OCI-LY3 (cell line): ENCODE measurements around the gene CGB7.

Experiments used
- H2AFZ ChIP-seq: fragments of 200-600, 300-600 bp; shearing (Covaris generic); 2 replicates; pipeline ENCODE4 v1.6.0; 2014; ENCODE audit warnings: antibody characterized with exemption, low read depth, low read length
- H3K27ac ChIP-seq: fragments of 200-600, 300-600 bp; sonication (generic); 2 replicates; pipeline ENCODE4 v1.5.1; 2014; ENCODE audit warnings: mild to moderate bottlenecking, low read length, moderate library complexity, mixed read lengths
- H3K27me3 ChIP-seq: fragments of 200-600, 300-600 bp; sonication (generic); 2 replicates; pipeline ENCODE4 v1.6.1; 2014; ENCODE audit warnings: low read depth, low read length, mixed read lengths
- H3K36me3 ChIP-seq: fragments of 200-600, 300-600 bp; sonication (generic); replicated peaks from 2 replicates; pipeline ENCODE3; 2014; ENCODE audit warnings: low read depth, low read length, mixed read lengths
- H3K4me1 ChIP-seq: fragments of 300-600, 200-600 bp; sonication (generic); 2 replicates; pipeline ENCODE4 v1.6.1; 2014; ENCODE audit warnings: low read length, mixed read lengths
- H3K4me2 ChIP-seq: fragments of 200-600, 300-600 bp; sonication (generic); 2 replicates; pipeline ENCODE4 v1.6.1; 2014; ENCODE audit warnings: low read length, mixed read lengths
- H3K4me3 ChIP-seq: fragments of 300-600, 200-600 bp; sonication (generic); 2 replicates; pipeline ENCODE4 v1.5.1; 2014; ENCODE audit warnings: antibody characterized with exemption, mild to moderate bottlenecking, low read length, moderate library complexity
- H3K79me2 ChIP-seq: fragments of 300-600, 200-600 bp; shearing (Covaris generic); 2 replicates; pipeline ENCODE4 v1.6.1; 2014; ENCODE audit warnings: mild to moderate bottlenecking, low read length, mixed read lengths
- H3K9ac ChIP-seq: fragments of 300-600, 200-600 bp; shearing (Covaris generic); 2 replicates; pipeline ENCODE4 v1.6.0; 2014; ENCODE audit warnings: mild to moderate bottlenecking, low read length, moderate library complexity
- H3K9me3 ChIP-seq: fragments of 200-600, 300-600 bp; shearing (Covaris generic); 2 replicates; pipeline ENCODE4 v1.6.1; 2014; ENCODE audit warnings: low read length, mixed read lengths; ENCODE audit not compliant: insufficient read depth
- H4K20me1 ChIP-seq: fragments of 200-600, 300-600 bp; sonication (generic); 2 replicates; pipeline ENCODE4 v1.6.1; 2016; ENCODE audit warnings: low read length, mixed read lengths; ENCODE audit not compliant: insufficient read depth
- CTCF ChIP-seq: fragments of 200-600, 300-600 bp; sonication (generic); IDR thresholded peaks from 2 replicates; pipeline ENCODE4 v1.5.1; 2014; ENCODE audit warnings: antibody characterized with exemption, low read length, low read depth
- EZH2phosphoT487 ChIP-seq: fragments of 200-600 bp; shearing (Covaris generic); IDR thresholded peaks from 2 replicates; pipeline ENCODE4 v1.6.1; 2018; ENCODE audit warnings: antibody characterized with exemption, mixed run types, low read depth

The CGB7 gene

DNA sequence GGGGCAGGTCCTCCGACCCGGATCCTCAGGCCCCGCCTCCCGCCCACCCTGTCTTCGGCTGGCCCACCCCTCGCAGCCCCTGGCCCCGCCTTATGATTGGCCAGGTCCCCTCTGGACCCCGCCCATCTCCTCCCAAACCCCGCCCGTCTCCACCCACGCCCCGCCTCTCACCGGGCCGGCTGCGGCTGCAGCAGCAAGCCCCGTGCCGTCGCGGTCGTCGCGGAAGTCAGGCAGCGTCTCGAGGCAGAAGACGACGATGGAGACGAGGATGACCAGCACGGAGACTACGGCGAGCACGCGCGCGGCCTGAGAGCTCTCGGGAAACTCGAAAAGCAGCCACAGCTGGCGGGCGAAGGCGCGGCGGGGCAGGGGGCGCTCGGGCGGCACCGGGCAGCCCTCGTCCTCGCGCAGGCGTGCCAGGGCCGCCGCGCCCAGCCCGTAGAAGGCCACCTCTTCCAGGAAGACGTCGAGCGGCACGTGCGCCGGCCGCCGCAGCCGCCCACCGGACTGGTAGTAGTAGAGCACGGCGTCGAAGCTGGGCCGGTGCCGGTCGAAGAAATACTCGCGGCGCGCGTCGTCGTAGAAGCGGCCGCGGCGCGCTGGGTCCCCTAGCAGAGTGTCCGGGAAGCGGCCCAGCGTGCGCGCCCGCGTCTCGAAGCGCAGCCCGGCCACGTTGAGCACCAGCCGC lies 14.5 kb upstream of the CGB7 start:
- TF ChIP-seq CTCF (no peak), EZH2phosphoT487 (no peak)
- Histone ChIP-seq H3K27ac (no peak overlapping the region), H3K4me1 (no peaks in the 10 kb centered on the region), H2AFZ (no peak overlapping the region), H3K4me3 (no peak overlapping the region), H3K9me3 (no peaks in the 10 kb centered on the region), H3K9ac (no peak overlapping the region), H3K36me3 (no peaks in the 10 kb centered on the region), H4K20me1 (no peaks in the 10 kb centered on the region), H3K79me2 (no peaks in the 10 kb centered on the region), H3K27me3 (peaks cover 2% of the 10 kb centered on the region; the same call in 1 of the 2 replicates), H3K4me2 (no peak overlapping the region)

DNA sequence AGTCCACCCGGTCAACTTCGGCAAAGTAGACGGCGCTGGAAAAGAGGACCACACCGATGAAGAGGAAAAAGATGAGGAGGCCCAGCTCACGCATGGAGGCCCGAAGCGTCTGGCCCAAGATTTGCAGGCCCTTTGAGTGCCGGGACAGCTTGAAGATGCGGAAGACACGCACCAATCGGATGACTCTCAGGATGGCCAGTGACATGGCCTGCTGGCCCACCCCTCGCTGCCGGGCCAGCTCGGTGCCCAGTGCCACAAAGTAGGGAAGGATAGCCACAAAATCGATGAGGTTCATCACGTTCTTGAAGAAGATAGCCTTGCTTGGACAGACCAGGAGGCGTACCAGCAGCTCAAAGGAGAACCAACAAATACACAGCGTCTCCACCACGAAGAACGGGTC lies 12.9 kb upstream of the CGB7 start:
- H3K9ac ChIP-seq, result no peak overlapping the region
- TF ChIP-seq EZH2phosphoT487 (no peak), CTCF (no peak)
- no peaks in the 10 kb centered on the region for H3K79me2 ChIP-seq
- H3K9me3 ChIP-seq, result no peaks in the 10 kb centered on the region
- no peaks in the 10 kb centered on the region for H3K36me3 ChIP-seq
- H3K27me3 ChIP-seq, result peaks cover 17% of the 10 kb centered on the region
- no peak overlapping the region for H3K4me3 ChIP-seq
- H4K20me1 ChIP-seq, result no peaks in the 10 kb centered on the region
- H3K4me2 ChIP-seq, result no peak overlapping the region
- H3K4me1 ChIP-seq, result no peaks in the 10 kb centered on the region
- H3K27ac ChIP-seq, result no peak overlapping the region
- no peak overlapping the region for H2AFZ ChIP-seq

GRCh38 chr19:49069026-49069425 lies 11.5 kb upstream of the CGB7 start:
- H3K4me1 ChIP-seq, result no peaks in the 10 kb centered on the region
- H3K4me3 ChIP-seq, result no peak overlapping the region
- no peak overlapping the region for H3K27ac ChIP-seq
- TF ChIP-seq EZH2phosphoT487, result no peak
- TF ChIP-seq CTCF, result no peak
- no peak overlapping the region for H3K9ac ChIP-seq
- H4K20me1 ChIP-seq, result no peaks in the 10 kb centered on the region
- H3K9me3 ChIP-seq, result no peaks in the 10 kb centered on the region
- H3K27me3 ChIP-seq, result peaks cover 24% of the 10 kb centered on the region
- H2AFZ ChIP-seq, result no peak overlapping the region
- H3K79me2 ChIP-seq, result no peaks in the 10 kb centered on the region
- no peaks in the 10 kb centered on the region for H3K36me3 ChIP-seq
- H3K4me2 ChIP-seq, result no peak overlapping the region

DNA sequence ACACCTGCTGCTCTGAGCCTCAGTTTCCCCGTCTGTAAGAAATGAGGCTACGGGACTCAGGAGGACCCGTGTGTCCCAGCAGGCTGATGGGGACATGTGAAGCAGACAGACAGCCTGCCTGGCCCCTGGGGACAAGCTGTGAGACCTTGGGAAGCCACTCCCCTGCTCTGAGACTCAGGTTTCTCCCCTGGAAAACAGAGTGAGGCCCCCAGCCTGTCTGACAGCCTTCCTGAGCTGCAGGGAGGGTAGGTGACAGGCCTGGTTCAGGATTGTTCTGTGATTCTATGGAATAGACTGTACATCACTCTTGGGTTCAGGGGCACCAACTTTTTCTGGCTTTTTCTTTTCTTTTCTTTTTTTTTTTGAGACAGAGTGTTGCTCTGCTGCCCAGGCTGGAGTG lies 10.0 kb upstream of the CGB7 start:
- no peak overlapping the region for H2AFZ ChIP-seq
- H3K4me1 ChIP-seq, result no peaks in the 10 kb centered on the region
- H3K4me2 ChIP-seq, result no peak overlapping the region
- TF ChIP-seq EZH2phosphoT487, result no peak
- TF ChIP-seq CTCF, result no peak
- no peak overlapping the region for H3K9ac ChIP-seq
- no peaks in the 10 kb centered on the region for H3K79me2 ChIP-seq
- H3K27ac ChIP-seq, result no peak overlapping the region
- H3K36me3 ChIP-seq, result no peaks in the 10 kb centered on the region
- peaks cover 25% of the 10 kb centered on the region for H3K27me3 ChIP-seq
- no peaks in the 10 kb centered on the region for H3K9me3 ChIP-seq
- no peaks in the 10 kb centered on the region for H4K20me1 ChIP-seq
- H3K4me3 ChIP-seq, result no peak overlapping the region
